Nephron (organoid): Measurements from ENCODE around the gene RGS4.

Experiments
- H3K27ac Mint-ChIP-seq, 3 experiments: 2 replicates each; pipeline ENCODE4 v1.8.0; 2020; ENCODE audit warnings: mixed read lengths in 3 of 3, mild to moderate bottlenecking in 2 of 3, moderate library complexity in 1 of 3
- H3K27me3 Mint-ChIP-seq: 2 replicates; pipeline ENCODE4 v1.8.0; 2021; ENCODE audit warnings: low read depth, mild to moderate bottlenecking, moderate library complexity, mixed read lengths
- H3K36me3 Mint-ChIP-seq: 2 replicates; pipeline ENCODE4 v1.8.0; 2020; ENCODE audit warnings: low read depth, mixed read lengths
- H3K4me1 Mint-ChIP-seq: 2 replicates; pipeline ENCODE4 v1.8.0; 2020; ENCODE audit warnings: mixed read lengths
- H3K4me3 Mint-ChIP-seq, 3 experiments: 2 replicates each; pipeline ENCODE4 v1.8.0; 2020; ENCODE audit warnings: mild to moderate bottlenecking in 3 of 3, mixed read lengths in 3 of 3, moderate library complexity in 2 of 3
- H3K9me3 Mint-ChIP-seq: 2 replicates; pipeline ENCODE4 v1.8.0; 2020; ENCODE audit warnings: mixed read lengths
- CTCF ChIP-seq, 3 experiments: fragments of 200-600 bp; sonication (generic); IDR thresholded peaks; one replicate each; pipeline ENCODE4 v1.5.0; 2021; ENCODE audit warnings: antibody characterized with exemption in 3 of 3; ENCODE audit not compliant: unreplicated experiment in 3 of 3

RGS4 gene

GRCh38 chr1:163094182-163094581 lies 25.0 kb downstream of the RGS4 start:
- TF ChIP-seq CTCF (IDR thresholded peaks at IDR 0.05; ENCODE audit: unreplicated experiment in 3 of 3), result no peak
- H3K36me3 Mint-ChIP-seq, result no peaks in the 10 kb centered on the region
- no peaks in the 10 kb centered on the region for H3K27me3 Mint-ChIP-seq
- H3K4me1 Mint-ChIP-seq, result no peaks in the 10 kb centered on the region
- no peak overlapping the region for H3K4me3 Mint-ChIP-seq
- H3K9me3 Mint-ChIP-seq, result no peaks in the 10 kb centered on the region
- no peak overlapping the region for H3K27ac Mint-ChIP-seq

DNA sequence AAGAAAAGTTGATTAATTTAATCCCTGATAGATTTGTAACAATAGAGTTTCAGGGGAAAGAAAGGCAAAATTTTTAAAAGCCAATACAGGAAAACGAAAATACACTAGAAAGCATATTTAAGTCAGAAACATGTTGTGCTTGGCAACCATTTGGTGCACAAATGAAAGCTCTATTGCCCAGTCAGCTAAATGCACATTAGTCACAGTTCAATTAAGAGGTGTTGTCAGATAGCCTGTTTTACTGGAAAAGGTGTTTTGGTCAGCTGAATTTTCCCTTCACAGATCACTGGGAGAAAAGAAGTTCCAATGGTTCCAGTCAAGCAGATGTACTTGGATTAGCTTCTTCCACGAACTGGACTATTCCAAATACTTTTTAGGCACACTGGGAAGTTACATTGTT lies 25.4 kb downstream of the RGS4 start:
- Mint-ChIP-seq H3K36me3 (no peaks in the 10 kb centered on the region), H3K27ac (no peak overlapping the region), H3K4me3 (no peak overlapping the region), H3K9me3 (no peaks in the 10 kb centered on the region), H3K27me3 (no peaks in the 10 kb centered on the region), H3K4me1 (no peaks in the 10 kb centered on the region)
- no peak for TF ChIP-seq CTCF (IDR thresholded peaks at IDR 0.05; ENCODE audit: unreplicated experiment in 3 of 3)

- H3K4me3 Mint-ChIP-seq, result no peak overlapping the region
- H3K27me3 Mint-ChIP-seq, result no peaks in the 10 kb centered on the region
- no peak overlapping the region for H3K27ac Mint-ChIP-seq
- no peak for TF ChIP-seq CTCF (IDR thresholded peaks at IDR 0.05; ENCODE audit: unreplicated experiment in 3 of 3)
- H3K4me1 Mint-ChIP-seq, result no peaks in the 10 kb centered on the region
- no peaks in the 10 kb centered on the region for H3K36me3 Mint-ChIP-seq
- no peaks in the 10 kb centered on the region for H3K9me3 Mint-ChIP-seq
Observed at GRCh38 chr1:163095213-163095612, 26.1 kb downstream of the RGS4 start.

GRCh38 chr1:163102590-163102989 lies 33.4 kb downstream of the RGS4 start:
- Mint-ChIP-seq H3K36me3 (no peaks in the 10 kb centered on the region), H3K27ac (no peak overlapping the region), H3K4me1 (peaks cover 5% of the 10 kb centered on the region), H3K27me3 (no peaks in the 10 kb centered on the region), H3K4me3 (no peak overlapping the region), H3K9me3 (no peaks in the 10 kb centered on the region)
- TF ChIP-seq CTCF (IDR thresholded peaks at IDR 0.05; ENCODE audit: unreplicated experiment in 3 of 3), result no peak

GRCh38 chr1:163104385-163105099 lies 35.4 kb downstream of the RGS4 start:
- no peaks in the 10 kb centered on the region for H3K27me3 Mint-ChIP-seq
- H3K4me1 Mint-ChIP-seq, result peaks cover 5% of the 10 kb centered on the region
- H3K4me3 Mint-ChIP-seq, result no peak overlapping the region
- H3K27ac Mint-ChIP-seq, result peak overlapping the region in 2 of 3 experiments; percentile 8 to 19
- no peak for TF ChIP-seq CTCF (IDR thresholded peaks at IDR 0.05; ENCODE audit: unreplicated experiment in 3 of 3)
- no peaks in the 10 kb centered on the region for H3K36me3 Mint-ChIP-seq
- no peaks in the 10 kb centered on the region for H3K9me3 Mint-ChIP-seq

DNA sequence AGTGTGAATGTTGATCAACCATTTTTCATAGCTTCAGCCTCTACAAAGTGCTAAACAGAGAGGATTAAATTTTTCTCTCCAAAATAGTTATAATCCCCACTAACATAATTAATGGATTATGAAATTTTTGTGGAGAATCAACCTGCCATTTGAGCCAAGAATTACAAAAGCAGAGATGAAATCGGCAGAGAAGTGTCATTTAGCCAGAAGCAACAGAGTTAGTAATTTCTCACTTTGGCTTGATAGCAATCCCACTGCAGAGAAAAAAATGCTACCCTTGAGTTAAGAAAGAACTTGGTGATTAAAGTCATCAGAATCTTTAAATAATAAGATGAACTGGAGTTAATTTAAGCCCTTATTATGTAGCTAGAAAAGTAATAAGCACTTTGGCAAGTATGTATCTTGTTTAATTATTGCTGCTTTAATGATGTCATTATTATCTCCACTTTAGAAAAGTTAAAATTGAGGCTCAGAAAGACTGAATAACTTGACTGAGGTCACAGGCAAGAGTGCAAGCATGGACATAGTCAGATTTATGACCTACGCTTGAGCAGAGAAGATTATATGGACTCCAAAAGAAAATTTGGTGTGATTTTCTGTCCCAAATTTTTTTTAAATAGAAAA lies 37.3 kb downstream of the RGS4 start:
- no peak for TF ChIP-seq CTCF (IDR thresholded peaks at IDR 0.05; ENCODE audit: unreplicated experiment in 3 of 3)
- Mint-ChIP-seq H3K27me3 (no peaks in the 10 kb centered on the region), H3K4me1 (peaks cover 5% of the 10 kb centered on the region), H3K4me3 (no peak overlapping the region), H3K36me3 (no peaks in the 10 kb centered on the region), H3K27ac (peak overlapping the region in 1 of 3 experiments; percentile 67), H3K9me3 (peaks cover 3% of the 10 kb centered on the region)
